IPS DF 6.9 (cell line): ENCODE results near the gene C9orf43.
A peak's percentile ranks its signal among the peaks of the same experiment; 100 is the strongest.

Source experiments
- DNase-seq: peaks from one replicate; pipeline ENCODE4 v3.0.0-alpha.2; 2013; ENCODE audit warnings: low read depth, low spot score
- H3K27ac ChIP-seq: one replicate; pipeline ENCODE4 v1.5.1; 2013; ENCODE audit warnings: low read length, control low read depth
- H3K27me3 ChIP-seq: 2 replicates; pipeline ENCODE4 v1.6.1; 2013; ENCODE audit warnings: mild to moderate bottlenecking, low read length; ENCODE audit not compliant: control insufficient read depth, insufficient read depth
- H3K36me3 ChIP-seq: 2 replicates; pipeline ENCODE4 v1.6.1; 2013; ENCODE audit warnings: low read length; ENCODE audit not compliant: control insufficient read depth, insufficient read depth
- H3K4me1 ChIP-seq: 2 replicates; pipeline ENCODE4 v1.6.1; 2013; ENCODE audit warnings: low read length; ENCODE audit not compliant: control insufficient read depth, insufficient read depth
- H3K4me3 ChIP-seq: 2 replicates; pipeline ENCODE4 v1.5.1; 2013; ENCODE audit warnings: mild to moderate bottlenecking, low read length
- H3K9me3 ChIP-seq: 2 replicates; pipeline ENCODE4 v1.6.1; 2013; ENCODE audit warnings: low read length, inconsistent platforms; ENCODE audit not compliant: control insufficient read depth, insufficient read depth
- WGBS: extraction: QIAGEN DNeasy Blood & Tissue Kit; methylation state at CpG from one replicate; pipeline ENCODE4 v1.1.7; 2013; ENCODE audit warnings: mixed read lengths, missing lambda C conversion rate; ENCODE audit not compliant: insufficient read length, insufficient coverage; 5-methylcytosine and 5-hydroxymethylcytosine counted together

The C9orf43 gene

GRCh38 chr9:113449376-113449775, 38.8 kb downstream of the C9orf43 start:
- no peak overlapping the region for H3K4me3 ChIP-seq
- no peaks in the 10 kb centered on the region for H3K36me3 ChIP-seq
- H3K27me3 ChIP-seq = no peaks in the 10 kb centered on the region
- no CpG with 5 or more reads among the region's 2 CpGs for WGBS
- no peak overlapping the region for H3K27ac ChIP-seq
- no peak for DNase-seq
- H3K4me1 ChIP-seq = no peaks in the 10 kb centered on the region
- H3K9me3 ChIP-seq = no peaks in the 10 kb centered on the region

DNA sequence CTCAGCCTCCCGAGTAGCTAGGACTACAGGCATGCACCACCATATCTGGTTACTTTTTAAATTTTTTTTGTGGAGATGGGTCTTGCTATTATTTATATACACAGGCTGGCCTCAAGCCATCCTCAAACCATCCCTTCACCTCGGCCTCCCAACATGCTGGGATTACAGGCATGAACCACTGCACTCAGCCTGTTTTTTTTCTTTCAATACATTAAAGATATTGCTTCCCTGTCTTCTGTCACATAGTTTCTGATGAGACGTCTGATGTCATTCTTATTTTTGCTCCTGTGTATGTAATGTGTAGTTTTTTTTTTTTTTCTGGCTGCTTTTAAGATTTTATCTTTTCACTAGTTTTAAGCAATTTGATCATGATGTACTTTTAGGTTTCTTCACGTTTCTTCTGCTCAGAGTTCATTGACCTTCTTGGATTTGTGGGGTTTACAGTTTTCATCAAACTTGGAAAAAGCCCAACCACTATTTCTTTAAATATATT, 41.6 kb downstream of the C9orf43 start:
- Histone ChIP-seq H3K36me3 (no peaks in the 10 kb centered on the region), H3K4me1 (no peaks in the 10 kb centered on the region; the same call in 1 of the 2 replicates), H3K9me3 (no peaks in the 10 kb centered on the region), H3K27ac (no peak overlapping the region), H3K4me3 (no peak overlapping the region), H3K27me3 (no peaks in the 10 kb centered on the region)
- no CpG with 5 or more reads among the region's 4 CpGs for WGBS
- DNase-seq = no peak

GRCh38 chr9:113454914-113455761, 44.6 kb downstream of the C9orf43 start:
- no peaks in the 10 kb centered on the region for H3K36me3 ChIP-seq
- no peak for DNase-seq
- no peaks in the 10 kb centered on the region for H3K27me3 ChIP-seq
- no peaks in the 10 kb centered on the region; the same call in 1 of the 2 replicates for H3K4me1 ChIP-seq
- no CpG with 5 or more reads among the region's 5 CpGs for WGBS
- no peaks in the 10 kb centered on the region for H3K9me3 ChIP-seq
- no peak overlapping the region for H3K27ac ChIP-seq
- no peak overlapping the region for H3K4me3 ChIP-seq

DNA sequence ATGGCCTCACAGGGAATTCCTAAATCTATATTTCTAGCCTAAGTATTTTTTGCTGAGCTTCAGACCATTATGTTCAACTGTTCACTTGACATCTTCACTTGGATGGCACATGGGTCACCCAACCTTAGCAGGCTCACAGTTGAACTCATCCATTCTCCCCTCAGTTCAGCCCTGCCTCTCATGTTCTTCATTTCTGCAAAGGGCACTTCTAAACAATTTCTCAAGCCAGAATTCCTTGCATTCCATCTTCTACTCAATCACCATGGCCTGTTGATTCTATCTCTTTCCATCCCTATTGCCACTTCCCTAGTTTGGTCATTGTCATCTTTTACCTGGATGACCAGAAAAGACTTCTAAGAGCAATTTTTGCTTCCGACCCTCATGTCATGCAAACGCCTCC, 45.7 kb downstream of the C9orf43 start:
- DNase-seq = no peak
- H3K36me3 ChIP-seq = no peaks in the 10 kb centered on the region
- no peaks in the 10 kb centered on the region for H3K9me3 ChIP-seq
- no peak overlapping the region for H3K27ac ChIP-seq
- no peaks in the 10 kb centered on the region for H3K27me3 ChIP-seq
- H3K4me3 ChIP-seq = no peak overlapping the region
- no CpG with 5 or more reads among the region's 2 CpGs for WGBS
- H3K4me1 ChIP-seq = no peaks in the 10 kb centered on the region; the same call in 1 of the 2 replicates

DNA sequence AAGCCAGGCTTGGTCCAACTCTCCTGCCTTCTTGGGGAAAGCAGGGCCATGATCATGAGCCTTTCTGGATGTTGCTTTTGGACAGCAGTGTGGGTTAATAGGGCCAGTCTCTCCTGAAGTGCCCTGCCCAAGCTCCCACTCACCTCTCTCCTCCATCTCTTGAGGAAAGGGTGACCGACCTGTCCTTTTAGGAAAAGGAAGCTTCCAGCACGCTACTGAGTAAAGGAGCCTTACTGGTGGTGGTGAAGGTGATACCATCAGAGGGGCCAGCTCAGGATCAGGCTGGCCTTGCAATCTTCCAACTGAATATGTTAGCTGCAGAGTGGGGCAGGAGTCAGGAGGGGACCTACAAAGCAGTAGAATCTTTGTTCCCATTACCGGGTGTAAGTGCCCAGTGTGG, 50.7 kb downstream of the C9orf43 start:
- Histone ChIP-seq H3K4me3 (no peak overlapping the region), H3K27ac (no peak overlapping the region), H3K4me1 (no peaks in the 10 kb centered on the region; the same call in 1 of the 2 replicates), H3K36me3 (no peaks in the 10 kb centered on the region), H3K27me3 (peaks cover 5% of the 10 kb centered on the region; the same call in 1 of the 2 replicates), H3K9me3 (no peaks in the 10 kb centered on the region)
- DNase-seq = no peak
- WGBS = no CpG with 5 or more reads among the region's 3 CpGs

DNA sequence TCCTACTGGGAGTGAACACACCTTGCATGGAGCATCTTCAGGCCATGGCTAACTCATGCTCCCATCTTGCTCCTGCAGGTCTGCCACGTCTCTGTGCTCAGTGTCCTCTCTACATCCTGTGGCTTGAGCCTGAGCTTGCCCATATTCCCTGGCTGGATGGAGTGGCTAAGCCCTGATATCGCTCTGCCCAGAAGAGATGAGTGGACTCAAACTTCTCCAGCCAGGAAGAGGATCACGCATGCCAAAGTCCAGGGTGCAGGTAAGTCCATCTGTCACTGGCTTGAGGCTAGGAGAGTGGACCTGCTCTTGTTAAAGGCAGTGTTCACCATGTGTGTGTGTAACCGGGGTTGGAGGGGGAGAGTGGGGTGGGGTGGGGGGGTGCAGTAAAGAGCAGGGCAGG, 51.4 kb downstream of the C9orf43 start:
- Histone ChIP-seq H3K36me3 (no peaks in the 10 kb centered on the region), H3K9me3 (no peaks in the 10 kb centered on the region), H3K27ac (no peak overlapping the region), H3K4me3 (no peak overlapping the region), H3K4me1 (no peaks in the 10 kb centered on the region), H3K27me3 (peaks cover 5% of the 10 kb centered on the region; the same call in 1 of the 2 replicates)
- no CpG with 5 or more reads among the region's 4 CpGs for WGBS
- no peak for DNase-seq

DNA sequence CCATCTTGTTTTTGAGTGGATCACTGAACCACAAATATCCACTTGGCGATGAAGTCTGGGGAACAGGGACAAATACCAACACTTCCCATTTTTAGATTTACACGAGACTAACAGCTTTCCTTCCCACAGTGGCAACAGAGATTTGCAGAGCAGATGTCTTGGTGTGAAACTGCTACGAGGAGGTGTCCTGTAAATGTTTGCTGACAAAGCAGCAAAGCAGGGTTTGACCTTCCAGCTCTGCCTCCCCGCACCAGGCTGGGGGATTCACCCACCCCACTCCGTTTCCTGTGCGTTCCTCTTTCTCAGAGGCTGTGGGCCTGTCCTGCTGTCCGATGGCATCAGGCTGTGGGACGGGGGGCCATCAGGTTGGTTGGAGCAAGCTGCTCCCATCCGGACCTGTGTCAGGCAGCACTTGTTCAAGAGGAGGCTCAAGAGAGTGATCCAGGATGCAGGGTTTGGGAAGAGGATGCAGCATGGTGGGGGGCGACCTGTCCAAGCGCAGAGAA, 52.3 kb downstream of the C9orf43 start:
- Histone ChIP-seq H3K27ac (no peak overlapping the region), H3K4me3 (no peak overlapping the region)
- DNase-seq = no peak

DNA sequence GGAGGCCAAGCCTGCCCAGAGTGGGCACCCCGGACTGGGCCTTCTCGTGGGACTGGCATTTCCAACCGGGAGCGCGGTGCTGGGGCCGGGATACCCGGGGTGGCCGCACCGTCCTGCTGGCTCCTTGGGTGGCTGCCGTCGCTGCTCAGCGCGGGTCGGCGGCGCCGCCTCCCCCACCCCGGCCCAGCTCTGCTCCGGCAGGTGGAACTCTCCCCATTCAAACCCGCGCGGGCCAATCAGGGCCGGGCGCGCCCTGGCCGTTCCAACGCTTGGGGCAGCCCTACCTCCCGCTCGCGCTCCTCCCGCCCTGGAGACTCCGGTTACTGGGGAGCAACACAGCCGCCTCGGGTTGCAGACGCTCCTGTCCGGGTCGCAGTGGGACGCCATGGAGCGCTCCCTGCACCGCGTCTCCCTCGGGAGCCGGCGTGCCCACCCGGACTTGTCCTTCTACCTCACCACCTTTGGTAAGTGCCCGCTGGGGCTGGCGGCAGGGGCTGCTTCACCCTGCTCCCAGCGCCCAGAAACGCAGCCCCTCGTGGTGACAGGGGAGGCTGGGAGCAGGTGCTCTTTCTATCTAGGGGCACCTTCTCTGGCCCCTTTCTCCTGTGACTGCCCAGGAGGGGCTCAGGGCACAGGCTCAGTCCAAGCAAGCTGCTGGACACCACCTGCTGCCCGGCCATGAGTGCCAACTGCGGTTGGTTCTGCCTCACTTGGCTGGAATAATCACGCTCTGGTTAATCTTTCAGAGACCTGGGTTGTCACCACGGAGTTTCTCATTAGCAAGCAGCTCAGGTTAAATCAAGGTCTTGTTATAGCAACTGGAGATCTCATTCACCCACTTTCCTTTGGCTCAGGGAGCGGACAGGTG, 53.1 kb downstream of the C9orf43 start, which contains the start of gene RGS3:
Gene RGS3, plus strand, starts transcription at position 310 of the 868 bp plus-strand sequence. Its CDS starts 76 bp downstream, at position 386.
- H3K36me3 ChIP-seq = no peaks in the 10 kb centered on the region
- H3K27me3 ChIP-seq = peaks cover 5% of the 10 kb centered on the region
- H3K9me3 ChIP-seq = no peaks in the 10 kb centered on the region
- peak within 1 kb of the TSS; percentile 31; the same call in 1 of the 2 replicates for H3K4me3 ChIP-seq
- H3K27ac ChIP-seq = no peak within 1 kb of the TSS
- H3K4me1 ChIP-seq = no peaks in the 10 kb centered on the region
- whole genome bisulfite sequencing = no CpG with 5 or more reads among the region's 55 CpGs
- DNase-seq = peak; percentile 35

More for the DNA sequence above, 52.3 kb downstream of the C9orf43 start:
- no peaks in the 10 kb centered on the region for H3K9me3 ChIP-seq
- WGBS = no CpG with 5 or more reads among the region's 11 CpGs
- peaks cover 5% of the 10 kb centered on the region; the same call in 1 of the 2 replicates for H3K27me3 ChIP-seq
- H3K4me1 ChIP-seq = no peaks in the 10 kb centered on the region
- H3K36me3 ChIP-seq = no peaks in the 10 kb centered on the region

DNA sequence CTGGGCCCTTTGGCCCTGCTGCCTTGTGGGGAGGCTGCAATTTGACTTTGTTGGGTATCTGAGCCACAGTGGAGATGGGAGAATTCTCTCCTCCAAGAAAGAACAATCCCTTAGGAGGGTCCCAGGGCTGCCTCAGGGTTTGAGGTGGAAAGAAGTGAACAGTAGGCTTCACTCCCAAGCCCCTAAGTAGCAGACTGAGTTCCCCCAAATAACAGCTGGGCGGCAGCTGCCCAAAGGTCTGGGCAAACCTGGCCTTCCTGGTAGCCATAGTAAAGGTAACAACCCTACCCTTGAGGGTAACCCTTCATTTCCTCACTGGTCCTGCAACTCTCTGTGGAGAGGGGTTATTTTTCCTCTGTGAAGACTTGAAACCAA, 53.7 kb downstream of the C9orf43 start:
- WGBS = no CpG with 5 or more reads among the region's 1 CpG
- H3K27me3 ChIP-seq = peaks cover 5% of the 10 kb centered on the region

DNA sequence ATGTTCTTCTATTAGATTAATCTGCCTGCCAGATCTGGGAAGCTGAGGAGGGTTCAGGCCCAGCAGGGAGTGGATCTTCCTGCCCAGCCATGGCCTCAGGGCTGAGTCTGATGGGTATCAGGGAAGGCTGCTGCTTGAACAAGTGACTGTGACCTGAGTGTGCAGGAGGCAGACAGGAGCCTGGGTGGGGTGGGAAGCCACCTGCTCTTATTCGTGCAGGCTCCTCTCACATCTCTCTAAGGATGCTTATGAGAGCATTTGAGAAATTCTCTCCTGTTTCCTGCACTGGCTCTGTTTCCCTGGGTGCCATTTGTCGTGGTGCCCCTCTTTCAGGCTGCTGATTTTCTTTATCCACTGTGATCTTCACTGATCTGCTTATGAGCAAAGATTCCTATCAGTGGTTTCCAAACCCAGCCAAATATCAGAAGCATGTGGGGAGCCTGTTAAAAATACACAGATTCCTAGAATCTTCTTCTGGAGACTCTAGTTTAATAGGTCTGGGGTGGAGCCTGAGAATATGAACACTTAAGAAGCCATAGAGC, 55.1 kb downstream of the C9orf43 start:
- Histone ChIP-seq H3K27me3 (peaks cover 5% of the 10 kb centered on the region), H3K36me3 (no peaks in the 10 kb centered on the region), H3K4me1 (no peaks in the 10 kb centered on the region), H3K9me3 (no peaks in the 10 kb centered on the region), H3K4me3 (no peak overlapping the region), H3K27ac (no peak overlapping the region)
- DNase-seq = no peak
- WGBS = no CpG with 5 or more reads among the region's 2 CpGs

More for the DNA sequence above, 53.7 kb downstream of the C9orf43 start:
- DNase-seq = no peak
- H3K36me3 ChIP-seq = no peaks in the 10 kb centered on the region
- no peaks in the 10 kb centered on the region for H3K9me3 ChIP-seq
- no peaks in the 10 kb centered on the region for H3K4me1 ChIP-seq
- H3K27ac ChIP-seq = no peak overlapping the region
- no peak overlapping the region for H3K4me3 ChIP-seq
